NCI-H2107 treated with DMSO at 0.1 percent for 48 hours (cell line): ENCODE data around the gene ZMYND12.
A peak's percentile ranks its signal among the peaks of the same experiment; 100 is the strongest.
"Not testable (repeated sequence)": the region's sequence is repeated elsewhere in the genome, so short reads cannot be mapped to it uniquely, and the experiment has no call there.

ENCODE experiments used
- DNase-seq: peaks from one replicate; lab custom pipeline; 2025; ENCODE audit not compliant: unreplicated experiment; lab: John Stamatoyannopoulos, UW

ZMYND12 gene, protein sequence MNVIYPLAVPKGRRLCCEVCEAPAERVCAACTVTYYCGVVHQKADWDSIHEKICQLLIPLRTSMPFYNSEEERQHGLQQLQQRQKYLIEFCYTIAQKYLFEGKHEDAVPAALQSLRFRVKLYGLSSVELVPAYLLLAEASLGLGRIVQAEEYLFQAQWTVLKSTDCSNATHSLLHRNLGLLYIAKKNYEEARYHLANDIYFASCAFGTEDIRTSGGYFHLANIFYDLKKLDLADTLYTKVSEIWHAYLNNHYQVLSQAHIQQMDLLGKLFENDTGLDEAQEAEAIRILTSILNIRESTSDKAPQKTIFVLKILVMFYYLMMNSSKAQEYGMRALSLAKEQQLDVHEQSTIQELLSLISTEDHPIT

DNA sequence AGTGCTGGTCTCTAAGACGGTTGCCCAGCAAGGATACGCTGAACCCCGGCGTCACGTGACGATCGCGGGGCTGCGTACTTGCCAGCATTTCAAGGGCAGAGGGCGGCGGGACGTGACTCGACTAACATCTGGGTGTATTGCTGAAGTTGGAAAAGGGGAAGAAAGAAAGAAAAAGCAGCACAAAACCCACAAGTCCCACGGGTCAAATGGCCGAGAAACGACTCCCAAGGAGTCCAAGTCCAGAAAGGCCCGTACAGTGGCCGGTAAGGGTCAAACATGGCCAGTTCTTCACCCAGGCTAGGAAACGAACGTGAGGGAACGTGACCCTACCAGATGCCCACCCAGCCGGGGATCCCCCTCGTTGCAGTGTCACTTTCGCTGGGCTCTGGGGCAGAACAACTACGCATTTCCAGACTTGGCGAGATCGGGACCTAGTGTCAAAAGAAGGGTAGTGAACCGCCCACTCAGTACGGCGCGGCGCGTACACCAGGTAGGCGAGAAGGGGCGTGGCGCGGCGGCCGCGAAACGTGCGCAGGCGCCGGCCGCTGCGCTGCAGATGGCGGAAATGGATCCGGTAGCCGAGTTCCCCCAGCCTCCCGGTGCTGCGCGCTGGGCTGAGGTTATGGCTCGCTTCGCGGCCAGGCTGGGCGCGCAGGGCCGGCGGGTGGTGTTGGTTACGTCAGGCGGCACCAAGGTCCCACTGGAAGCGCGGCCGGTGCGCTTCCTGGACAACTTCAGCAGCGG lies at the start of gene ZMYND12, which contains the start of gene PPCS:
ZMYND12 (minus strand) TSS at position 13 of the 744 bp plus-strand sequence. CDS start 25 bp downstream, outside the sequence.
PPCS (plus strand) TSS at position 534 of the 744 bp plus-strand sequence; CDS start at position 557, 23 bp downstream.
- DNase-seq = peak; percentile 92

DNA sequence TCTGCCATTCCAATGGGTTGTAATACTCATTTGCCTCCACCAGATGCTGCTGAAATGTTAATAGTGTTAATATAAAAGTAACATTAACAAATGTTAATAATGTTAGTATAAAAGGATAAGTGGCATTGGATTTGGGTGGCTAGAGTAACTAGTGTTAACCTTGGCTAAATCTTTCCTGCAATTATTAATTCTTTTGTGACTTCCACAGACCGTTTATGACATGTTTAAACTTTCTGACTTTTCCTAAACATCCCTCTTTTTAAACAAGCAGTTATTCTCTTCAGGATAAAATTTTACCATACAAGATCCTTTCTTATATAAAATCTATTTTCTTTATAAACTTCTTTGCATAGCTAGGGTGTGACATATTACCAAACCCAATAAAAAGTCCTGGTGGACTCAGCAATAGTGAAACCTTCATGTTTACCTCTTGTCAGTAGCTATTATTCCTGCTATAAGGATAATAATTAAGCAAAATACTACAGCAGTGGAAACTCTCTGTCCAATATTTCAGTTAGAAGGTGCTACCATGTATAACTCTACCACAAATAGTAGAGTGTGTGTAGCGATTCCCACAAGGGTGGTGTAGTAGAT lies 48.8 kb upstream of the ZMYND12 start:
- no peak for DNase-seq

DNA sequence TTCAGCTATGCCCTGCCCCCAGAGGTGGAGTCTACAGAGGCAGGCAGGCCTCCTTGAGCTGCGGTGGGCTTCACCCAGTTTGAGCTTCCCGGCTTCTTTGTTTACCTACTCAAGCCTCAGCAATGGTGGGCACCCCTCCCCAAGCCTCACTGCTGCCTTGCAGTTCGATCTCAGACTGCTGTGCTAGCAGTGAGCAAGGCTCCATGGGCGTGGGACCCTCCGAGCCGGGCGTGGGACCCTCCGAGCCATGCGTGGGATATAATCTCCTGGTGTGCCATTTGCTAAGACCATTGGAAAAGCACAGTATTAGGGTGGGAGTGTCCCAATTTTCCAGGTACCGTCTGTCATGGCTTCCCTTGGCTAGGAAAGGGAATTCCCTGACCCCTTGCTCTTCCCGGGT lies 46.2 kb upstream of the ZMYND12 start:
- DNase-seq = not testable (repeated sequence)

DNA sequence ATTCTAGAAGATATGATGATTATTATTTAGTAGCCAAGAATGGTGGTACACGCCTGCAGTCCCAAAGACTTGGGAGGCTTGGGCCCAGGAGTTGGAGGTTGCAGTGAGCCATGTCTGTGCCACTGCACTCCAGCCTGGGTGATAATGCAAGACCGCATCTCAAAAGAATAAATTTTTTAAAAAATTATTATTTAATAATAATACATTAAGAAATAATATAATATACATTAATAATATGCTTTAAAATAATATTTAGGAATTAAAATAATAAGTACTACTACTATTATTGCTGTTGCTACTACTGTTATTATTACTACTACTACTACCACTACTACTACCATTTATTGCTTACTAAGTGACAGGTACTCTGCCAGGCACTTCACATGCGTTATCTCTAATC lies 34.4 kb upstream of the ZMYND12 start:
- no peak for DNase-seq

DNA sequence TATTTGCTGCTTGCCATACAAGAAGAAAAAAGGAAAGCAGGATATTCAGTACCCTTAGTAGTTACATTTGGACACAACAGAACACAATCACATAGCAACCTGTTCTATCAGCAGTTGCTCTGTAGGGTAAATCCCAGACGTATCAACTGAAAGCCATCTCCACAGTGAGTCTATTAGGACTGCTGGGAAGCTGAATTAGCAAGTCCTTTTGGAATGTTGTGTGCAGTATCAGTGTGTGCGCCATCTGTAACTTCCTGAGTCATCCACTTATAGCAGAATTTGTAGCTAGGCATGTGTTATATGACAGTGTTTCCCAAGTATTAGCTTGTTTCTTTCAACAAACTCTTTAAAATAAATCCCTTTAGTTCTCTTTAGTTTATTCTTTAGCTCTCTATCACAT lies 28.6 kb upstream of the ZMYND12 start:
- no peak for DNase-seq

DNA sequence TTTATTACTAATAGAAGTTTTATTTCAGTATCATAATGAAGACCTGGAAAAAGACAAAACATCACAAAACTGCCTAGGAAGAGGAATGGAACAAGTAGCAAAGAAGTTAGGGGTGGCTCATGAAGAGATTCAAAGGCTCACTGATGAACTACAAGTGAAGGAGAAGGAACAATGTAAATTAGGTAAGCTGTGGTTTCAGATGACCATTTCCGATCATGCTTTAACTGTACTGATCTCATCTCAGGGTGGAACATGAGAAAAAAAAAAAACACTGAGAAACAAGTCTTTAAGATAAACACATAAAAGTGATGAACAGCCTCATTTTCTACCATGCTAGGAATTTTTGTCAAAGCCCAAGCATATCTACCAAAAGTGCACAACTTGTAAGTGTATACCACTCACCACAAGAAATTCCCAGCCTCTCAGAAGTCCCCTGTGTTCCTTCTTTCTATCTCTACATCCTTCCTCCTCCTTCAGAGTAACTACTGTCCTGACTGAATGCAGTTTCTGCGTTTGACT lies 26.9 kb upstream of the ZMYND12 start:
- DNase-seq = no peak

GRCh38 chr1:42480921-42481320 lies 25.1 kb upstream of the ZMYND12 start:
- no peak for DNase-seq

GRCh38 chr1:42479621-42480020 lies 23.8 kb upstream of the ZMYND12 start:
- no peak for DNase-seq

DNA sequence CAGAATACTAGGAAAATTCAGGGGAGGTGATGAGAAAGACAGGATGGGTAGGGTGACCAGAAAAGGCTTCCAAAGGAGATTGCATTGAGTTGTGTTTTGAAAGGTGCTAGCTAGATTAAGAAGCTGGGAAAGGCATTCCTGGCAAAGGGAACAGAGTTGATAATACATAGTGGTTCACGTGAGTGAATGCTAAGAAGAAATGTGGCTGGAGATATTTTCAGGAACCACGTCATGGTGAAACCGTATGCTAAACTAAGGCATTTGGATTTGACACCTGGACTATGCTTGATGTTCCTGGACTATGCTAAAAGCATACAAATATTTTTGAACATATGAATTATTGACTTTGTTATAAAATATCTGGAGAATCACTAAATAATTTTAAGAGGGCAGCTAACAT lies 22.0 kb upstream of the ZMYND12 start:
- no peak for DNase-seq

DNA sequence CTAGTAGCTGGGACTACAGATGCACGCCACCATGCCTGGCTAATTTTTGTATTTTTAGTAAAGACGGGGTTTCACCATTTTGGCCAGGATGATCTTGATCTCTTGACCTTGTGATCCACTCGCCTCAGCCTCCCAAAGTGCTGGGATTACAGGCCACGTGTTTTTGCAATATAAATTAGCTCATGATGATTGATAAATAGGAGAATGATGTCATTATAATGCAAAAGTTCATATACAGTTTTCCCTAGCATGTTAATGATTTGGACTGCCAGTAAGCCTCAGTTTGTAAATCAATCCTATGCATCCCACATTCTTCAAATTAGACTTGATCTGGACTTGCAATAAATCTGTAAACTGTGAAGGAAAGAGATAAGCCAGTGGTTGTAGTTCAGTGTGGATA lies 21.5 kb upstream of the ZMYND12 start:
- not testable (repeated sequence) for DNase-seq

- no peak for DNase-seq
Measured at GRCh38 chr1:42476605-42477004, 20.8 kb upstream of the ZMYND12 start.

- no peak for DNase-seq
Measured at GRCh38 chr1:42469727-42470126, 13.9 kb upstream of the ZMYND12 start.

DNA sequence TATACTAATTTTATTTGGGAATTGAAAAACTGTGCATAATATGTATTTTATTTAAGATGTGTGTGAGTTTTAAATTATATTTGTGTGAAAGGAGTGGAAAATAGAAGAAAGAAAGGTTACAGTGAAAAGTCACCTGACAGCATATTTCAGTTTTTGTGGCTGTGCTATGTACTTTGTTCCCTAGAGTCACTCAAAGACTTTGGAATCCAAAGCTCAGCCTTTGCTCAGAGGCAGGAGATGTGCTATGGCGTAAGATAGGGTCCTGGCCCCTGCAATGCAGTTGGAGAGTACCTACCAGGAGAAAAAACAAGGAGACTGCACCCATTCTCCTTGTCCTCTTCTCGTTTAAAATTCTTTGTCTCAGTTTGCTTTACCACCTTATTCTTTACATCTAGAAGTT lies 10.2 kb upstream of the ZMYND12 start:
- no peak for DNase-seq

DNA sequence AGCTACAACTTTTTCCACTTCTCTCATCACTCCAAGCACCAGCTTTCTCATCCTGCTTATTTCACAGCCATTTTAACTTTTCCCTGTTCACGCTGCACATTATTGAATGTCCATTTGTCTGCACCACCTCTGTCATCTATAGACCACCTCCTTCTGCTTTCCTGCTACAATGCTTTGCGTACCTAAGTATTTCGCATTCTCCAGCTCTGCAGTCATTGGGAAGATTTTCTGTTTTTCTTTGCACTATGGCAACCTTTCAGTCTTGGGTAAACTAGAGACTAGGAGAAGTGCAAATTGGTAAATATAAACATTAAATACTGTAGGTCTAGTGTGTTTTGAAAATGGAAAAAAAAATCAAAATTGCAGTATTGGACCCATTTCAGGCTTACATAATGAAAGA lies 8.1 kb upstream of the ZMYND12 start:
- DNase-seq = no peak

GRCh38 chr1:42462828-42463763 lies 7.3 kb upstream of the ZMYND12 start, which contains the start of gene CCDC30:
CCDC30 (plus strand) TSS chr1:42463286; CDS start chr1:42480552, 17,266 bp downstream.
- DNase-seq = peak; percentile 99

GRCh38 chr1:42461196-42461595 lies 5.4 kb upstream of the ZMYND12 start:
- DNase-seq = no peak

DNA sequence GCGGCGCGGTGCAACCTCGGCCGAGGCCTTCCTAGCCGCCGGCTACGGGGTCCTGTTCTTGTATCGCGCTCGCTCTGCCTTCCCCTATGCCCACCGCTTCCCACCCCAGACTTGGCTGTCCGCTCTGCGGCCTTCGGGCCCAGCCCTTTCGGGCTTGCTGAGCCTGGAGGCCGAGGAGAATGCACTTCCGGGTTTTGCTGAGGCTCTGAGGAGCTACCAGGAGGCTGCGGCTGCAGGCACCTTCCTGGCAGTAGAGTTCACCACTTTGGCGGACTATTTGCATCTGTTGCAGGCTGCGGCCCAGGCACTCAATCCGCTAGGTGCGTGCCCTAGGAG lies 900 bp upstream of the ZMYND12 start:
- peak; percentile 44 for DNase-seq

- no peak for DNase-seq
Measured at GRCh38 chr1:42454403-42454802, 1.4 kb downstream of the ZMYND12 start.

- no peak for DNase-seq
Measured at GRCh38 chr1:42453386-42453785, 2.4 kb downstream of the ZMYND12 start.

- DNase-seq = no peak
Measured at GRCh38 chr1:42450061-42450460, 5.8 kb downstream of the ZMYND12 start.

GRCh38 chr1:42449256-42449655 lies 6.6 kb downstream of the ZMYND12 start:
- DNase-seq = no peak
